GM19397 (cell line): Measurements from ENCODE around the gene UBN1.
A peak's percentile ranks its signal among the peaks of the same experiment; 100 is the strongest.

ENCODE experiments used
- ATAC-seq: cut with Tn5 transposase; IDR thresholded peaks from one replicate; pipeline ENCODE4 v1.9.1; 2021; ENCODE audit warnings: mild to moderate bottlenecking, moderate library complexity; ENCODE audit not compliant: unreplicated experiment

UBN1 gene

GRCh38 chr16:4846901-4847773, at the start of gene UBN1, which contains the start of gene GLYR1:
Gene UBN1 (plus strand): TSS chr16:4847481. CDS start chr16:4852918, 5,437 bp downstream.
Gene GLYR1 (minus strand): TSS chr16:4847288. CDS start chr16:4847265, 23 bp downstream.
- peak; percentile 91 for ATAC-seq

GRCh38 chr16:4797805-4798252, 49.5 kb upstream of the UBN1 start:
- no peak for ATAC-seq

GRCh38 chr16:4798456-4798855, 48.8 kb upstream of the UBN1 start:
- no peak for ATAC-seq

- ATAC-seq: no peak
Observed at GRCh38 chr16:4799171-4799855, 48.0 kb upstream of the UBN1 start.

- ATAC-seq: no peak
Observed at GRCh38 chr16:4800290-4801041, 46.8 kb upstream of the UBN1 start.

- no peak for ATAC-seq
Observed at GRCh38 chr16:4801051-4801961, 46.0 kb upstream of the UBN1 start.

GRCh38 chr16:4801962-4802658, 45.2 kb upstream of the UBN1 start, which contains the start of gene ROGDI:
Gene ROGDI (minus strand): TSS chr16:4802633. CDS start chr16:4802571, 62 bp downstream.
- ATAC-seq: peak; percentile 52

- ATAC-seq: peak; percentile 88
Observed at GRCh38 chr16:4802659-4803287, 44.5 kb upstream of the UBN1 start.

- no peak for ATAC-seq
Observed at GRCh38 chr16:4803401-4803844, 43.9 kb upstream of the UBN1 start.

GRCh38 chr16:4803898-4804762, 43.2 kb upstream of the UBN1 start:
- no peak for ATAC-seq

GRCh38 chr16:4805231-4805630, 42.0 kb upstream of the UBN1 start:
- no peak for ATAC-seq

GRCh38 chr16:4806280-4806679, 41.0 kb upstream of the UBN1 start:
- no peak for ATAC-seq

- ATAC-seq: no peak
Observed at GRCh38 chr16:4811242-4811641, 36.0 kb upstream of the UBN1 start.

GRCh38 chr16:4811773-4812172, 35.5 kb upstream of the UBN1 start:
- no peak for ATAC-seq

- no peak for ATAC-seq
Observed at GRCh38 chr16:4813251-4814003, 33.9 kb upstream of the UBN1 start.

- no peak for ATAC-seq
Observed at GRCh38 chr16:4814046-4814445, 33.2 kb upstream of the UBN1 start.

GRCh38 chr16:4814542-4815173, 32.6 kb upstream of the UBN1 start:
- no peak for ATAC-seq
